AG20443 (cell line): ENCODE results near the gene NTM.

Experiments
- DNase-seq: peaks from one replicate; pipeline ENCODE4 v3.0.0; 2012; ENCODE audit warnings: low spot score, mixed read lengths

NTM gene

DNA sequence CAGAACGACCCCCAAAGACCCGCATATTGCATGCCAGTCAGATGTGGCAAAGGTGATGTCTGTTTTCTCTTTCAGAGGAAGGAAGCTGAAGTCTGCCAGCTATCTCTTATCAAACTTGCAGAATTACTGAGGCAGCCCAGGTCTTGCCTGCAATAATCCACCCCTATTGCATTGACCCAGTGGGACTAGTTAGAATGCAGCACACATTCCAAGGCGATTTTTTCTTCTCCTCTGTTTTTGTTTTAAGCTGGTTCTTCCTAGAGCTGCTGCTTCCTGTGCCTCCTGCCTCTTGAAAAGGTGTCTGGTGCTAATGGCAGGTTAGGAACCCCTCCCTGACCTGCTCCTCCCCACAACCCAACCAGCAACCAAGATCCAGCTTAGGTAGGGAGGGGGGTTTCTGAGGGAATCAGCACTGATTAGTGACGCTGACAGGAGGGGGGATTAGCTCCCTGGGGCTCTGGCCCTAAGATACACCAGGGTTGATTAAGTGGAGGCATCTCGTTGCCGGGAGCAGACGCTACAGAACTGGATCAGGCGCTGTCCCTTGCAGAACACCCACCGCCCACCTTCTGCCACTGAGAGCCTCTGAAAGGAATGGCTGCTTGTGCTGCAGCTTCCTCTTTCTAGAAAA is 2.8 kb downstream of the NTM start:
- no peak for DNase-seq

DNA sequence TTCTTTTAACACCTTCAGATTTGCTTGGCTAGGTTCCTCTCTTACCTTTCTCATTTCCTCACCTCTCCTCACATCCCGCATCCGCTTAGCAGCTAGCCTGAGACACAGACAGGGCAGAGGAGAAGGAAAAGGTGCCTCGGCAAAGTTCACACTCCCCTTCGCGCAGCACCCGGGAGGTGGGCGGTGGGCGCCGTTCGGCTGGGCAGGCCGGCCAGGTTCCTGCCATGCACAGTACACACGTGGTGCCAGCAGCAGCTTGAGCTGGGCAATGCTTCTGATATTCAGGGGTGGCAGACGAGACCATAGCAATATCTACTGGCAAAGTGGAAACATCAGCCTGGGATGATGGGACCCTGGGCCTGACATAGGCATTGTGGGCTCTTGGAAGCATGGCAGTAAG is 3.3 kb downstream of the NTM start:
- no peak for DNase-seq

DNA sequence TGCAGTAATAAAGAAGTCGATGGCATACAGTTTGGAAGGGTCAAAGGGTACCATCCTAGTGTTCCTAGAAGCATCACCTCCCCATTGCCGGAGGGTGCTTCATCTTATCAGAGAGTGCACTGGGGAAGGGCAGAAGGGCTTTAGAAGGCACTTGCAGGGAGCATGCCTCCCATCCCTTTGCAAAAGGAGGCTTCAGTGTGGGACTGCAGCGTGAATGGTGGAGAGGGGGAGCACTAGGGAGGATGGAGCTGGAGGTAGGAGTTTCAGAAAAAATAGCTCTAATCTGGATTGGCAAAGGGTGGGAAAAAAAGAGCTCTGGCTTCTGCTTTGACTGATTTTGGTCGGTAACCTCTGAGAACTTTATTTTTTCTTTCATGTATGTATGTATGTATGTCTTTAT is 5.0 kb downstream of the NTM start:
- no peak for DNase-seq

DNA sequence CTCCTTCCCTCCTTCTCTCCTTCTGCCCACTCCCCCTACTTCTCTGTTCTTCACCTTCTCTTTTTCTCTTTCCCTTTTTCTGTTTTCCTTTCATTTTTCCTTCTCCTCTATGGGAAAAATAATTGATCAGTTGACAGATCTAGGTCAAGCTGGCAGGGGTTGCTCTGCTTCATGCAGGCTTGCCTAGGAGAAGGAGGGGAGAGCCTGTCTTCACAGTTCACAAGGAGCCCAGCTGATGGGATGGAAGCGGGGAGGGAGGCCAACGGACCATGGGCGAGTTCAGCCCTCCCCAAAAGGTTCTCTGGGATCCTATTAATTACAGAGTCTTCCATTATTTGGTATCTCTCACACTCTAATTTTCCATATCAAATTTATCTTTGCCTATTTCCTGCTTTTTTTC is 5.5 kb downstream of the NTM start:
- DNase-seq = no peak

DNA sequence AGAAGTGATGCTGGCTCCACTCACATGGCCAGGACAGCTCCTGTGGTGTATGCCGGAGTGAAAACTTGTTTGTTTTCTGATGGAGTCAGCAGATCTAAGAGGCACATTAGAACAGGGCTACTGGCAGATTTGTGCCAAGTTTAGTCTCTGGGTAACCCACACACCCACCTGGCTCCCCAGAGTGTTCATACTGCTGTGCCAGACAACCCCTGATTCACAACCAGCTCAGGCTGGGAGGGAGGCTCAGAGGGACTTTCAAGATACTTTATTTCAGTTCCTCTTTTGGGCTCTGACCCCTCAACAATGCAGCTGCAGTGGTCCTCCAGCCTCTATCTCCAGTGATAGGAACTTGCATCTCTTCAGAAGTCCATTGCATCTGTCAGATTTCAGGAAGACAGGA is 8.5 kb downstream of the NTM start:
- no peak for DNase-seq

DNA sequence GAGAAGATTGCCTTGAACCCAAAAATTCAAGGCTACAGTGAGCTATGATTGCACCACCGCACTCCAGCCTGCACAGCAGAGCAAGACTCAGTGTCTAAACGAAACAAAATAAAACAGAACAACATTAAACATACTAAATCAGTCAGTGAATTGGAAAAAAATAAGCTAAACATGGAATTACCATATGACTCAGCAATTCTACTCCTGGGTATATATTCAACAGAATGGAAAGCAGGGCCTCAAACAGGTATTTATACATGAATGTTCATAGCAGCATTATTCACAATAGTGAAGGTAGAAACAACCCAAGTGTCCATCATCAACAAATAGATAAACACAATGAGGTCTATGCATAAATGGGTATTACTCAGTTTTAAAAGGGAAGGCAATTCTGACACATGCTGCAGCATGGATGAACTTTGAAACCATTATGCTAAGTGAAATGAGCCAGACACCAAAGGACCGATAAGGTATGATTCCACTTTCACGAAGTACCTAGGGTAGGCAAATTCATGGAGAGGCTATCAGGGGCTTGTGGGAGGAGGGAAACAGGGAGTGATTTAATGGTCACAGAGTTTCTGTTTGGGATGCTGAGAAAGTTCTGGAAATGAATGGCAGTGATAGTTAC is 15.5 kb downstream of the NTM start:
- no peak for DNase-seq

DNA sequence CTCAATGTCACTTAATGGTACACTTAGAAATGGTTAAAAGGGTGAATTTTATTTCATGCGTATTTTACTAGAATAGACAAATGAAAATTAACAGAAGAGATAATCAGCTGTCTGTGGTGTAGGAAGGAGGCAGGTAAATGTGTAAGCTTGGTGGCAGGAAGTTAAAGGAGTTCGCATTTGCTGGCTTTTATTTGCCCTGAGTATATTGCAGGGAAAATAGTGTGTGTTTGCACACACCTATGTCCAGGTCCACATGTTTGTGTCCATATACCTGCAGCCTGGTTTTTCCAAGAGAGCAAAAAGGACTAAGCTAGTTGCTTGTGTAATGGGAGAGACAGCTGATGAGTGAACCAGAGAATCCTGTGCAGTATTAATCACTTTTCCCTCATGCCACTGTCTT is 16.0 kb downstream of the NTM start:
- no peak for DNase-seq

DNA sequence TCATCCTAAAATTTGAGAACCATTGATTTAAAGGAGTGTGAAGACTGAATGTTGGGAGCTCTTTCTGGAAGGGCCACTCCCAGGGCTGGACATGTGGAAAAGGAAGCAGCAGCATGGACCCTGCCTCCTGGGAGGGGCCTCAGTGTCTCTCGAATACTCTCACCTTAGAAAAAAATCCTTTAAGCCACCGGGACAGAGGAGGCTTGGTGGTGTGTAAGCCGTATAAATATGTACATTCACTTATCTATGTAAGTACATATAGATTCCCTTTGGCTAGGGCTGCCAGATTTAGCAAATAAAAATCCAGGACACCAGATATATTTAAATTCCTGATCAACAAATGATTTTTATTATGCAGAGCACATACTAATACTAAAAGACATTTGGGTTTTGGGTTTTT is 17.6 kb downstream of the NTM start:
- DNase-seq = no peak

DNA sequence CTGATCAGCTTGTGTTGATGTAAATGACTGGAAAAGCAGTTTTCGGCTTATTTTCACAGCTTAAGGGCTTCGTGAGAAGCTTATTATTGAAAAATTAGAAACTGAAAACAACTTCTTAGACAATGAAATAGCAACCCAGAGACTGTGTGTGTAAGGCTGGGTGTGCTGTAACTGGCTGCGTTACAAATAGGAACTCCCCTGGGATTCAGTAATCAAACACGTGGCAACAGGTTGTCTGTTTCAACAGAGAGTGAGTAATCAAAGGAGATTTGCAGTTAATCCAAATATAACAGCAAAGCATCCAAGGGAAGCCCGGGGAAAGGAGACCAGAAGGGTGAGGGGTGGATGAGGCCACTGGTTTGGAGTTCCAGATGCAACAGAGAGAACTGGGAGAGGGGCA is 19.2 kb downstream of the NTM start:
- no peak for DNase-seq

DNA sequence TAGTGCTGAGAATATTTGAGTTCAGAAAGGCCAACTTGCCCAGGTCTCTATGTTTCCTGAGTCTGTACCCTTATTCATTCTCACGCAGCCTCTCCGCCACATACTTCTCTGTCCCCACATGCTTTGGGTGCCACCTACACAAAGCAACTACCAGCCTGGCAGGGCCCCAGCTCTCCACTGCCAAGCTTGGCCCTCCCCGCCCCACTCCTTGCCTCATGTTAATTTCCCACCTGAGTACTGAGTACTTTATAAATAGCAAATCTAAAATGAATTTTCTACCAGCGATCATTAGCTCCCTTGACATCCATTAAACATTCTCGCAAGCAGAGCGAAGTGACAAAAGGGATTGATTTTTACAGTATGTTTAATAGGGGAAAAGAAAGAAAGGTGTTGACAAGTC is 20.8 kb downstream of the NTM start:
- no peak for DNase-seq

DNA sequence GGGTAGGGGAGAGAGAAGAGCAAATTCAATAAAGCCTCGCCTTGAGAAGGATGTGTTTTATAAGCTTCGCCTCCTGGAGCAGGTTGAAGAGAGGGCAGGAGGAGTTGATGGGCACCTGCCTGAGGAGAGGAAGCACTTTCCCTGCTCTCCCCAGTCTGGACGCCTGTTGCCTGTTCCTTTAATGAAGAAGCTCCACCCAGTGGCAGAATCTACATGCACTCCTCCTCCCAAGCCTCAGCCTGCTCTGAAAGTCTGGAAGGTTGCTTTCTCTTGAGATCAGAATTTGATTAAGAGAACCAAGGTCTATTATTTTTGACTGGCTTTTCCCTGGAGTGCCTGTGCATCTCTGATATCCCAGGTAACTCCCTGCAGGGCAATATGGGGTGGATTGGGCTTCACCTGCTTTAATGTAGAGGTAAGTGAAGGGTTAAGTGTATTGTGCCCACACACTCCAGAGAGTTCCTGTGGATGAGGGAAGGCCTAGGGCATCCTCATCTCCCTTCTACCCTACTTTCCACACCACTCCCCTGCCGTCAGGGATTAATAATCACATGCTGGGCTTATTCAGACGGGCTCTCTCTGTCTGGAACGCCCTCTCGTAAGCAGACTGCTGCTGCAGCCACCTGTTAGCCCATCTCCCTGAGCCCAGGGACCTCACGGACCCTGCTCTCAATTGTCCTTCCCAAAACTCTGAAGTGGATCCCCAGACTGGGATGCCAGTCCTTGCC is 22.3 kb downstream of the NTM start:
- no peak for DNase-seq

DNA sequence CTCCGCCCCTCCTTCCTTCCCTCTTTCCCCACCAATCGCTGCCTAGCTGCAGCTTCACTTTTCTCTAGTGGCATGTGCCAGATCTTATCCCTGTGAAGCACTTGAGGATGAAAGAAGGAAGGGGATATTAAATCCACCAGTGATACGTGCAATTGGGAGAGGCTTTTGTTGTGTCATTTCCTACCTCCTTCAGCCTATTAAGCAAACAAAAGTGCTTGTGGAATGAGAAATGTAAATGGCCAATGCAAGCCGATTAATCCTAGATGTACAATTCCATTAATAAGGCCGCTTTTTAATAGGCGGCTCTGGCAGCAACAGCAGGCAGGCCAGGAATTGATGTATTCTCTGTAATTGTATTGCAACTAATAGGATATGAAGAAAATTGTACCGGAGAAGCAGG is 23.3 kb downstream of the NTM start:
- DNase-seq = no peak

DNA sequence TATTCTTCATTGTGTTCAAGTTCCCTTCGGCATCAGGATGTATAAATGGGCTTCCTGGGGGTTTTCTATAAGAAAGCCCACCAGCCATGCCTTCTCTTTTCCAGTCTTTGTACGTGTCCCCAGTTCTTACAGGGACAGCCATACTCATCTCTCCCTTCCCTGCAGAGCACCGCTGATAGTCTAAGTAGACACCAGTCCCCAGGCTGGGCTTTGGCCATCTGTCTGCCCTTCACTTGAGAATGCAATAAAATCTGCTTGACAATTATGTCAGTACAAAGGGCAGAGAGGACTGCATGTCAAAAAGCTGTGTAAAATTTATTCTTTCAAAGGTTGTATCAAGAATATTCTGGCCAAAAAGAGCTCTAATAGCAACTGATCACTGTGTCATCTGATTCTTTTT is 27.3 kb downstream of the NTM start:
- no peak for DNase-seq

DNA sequence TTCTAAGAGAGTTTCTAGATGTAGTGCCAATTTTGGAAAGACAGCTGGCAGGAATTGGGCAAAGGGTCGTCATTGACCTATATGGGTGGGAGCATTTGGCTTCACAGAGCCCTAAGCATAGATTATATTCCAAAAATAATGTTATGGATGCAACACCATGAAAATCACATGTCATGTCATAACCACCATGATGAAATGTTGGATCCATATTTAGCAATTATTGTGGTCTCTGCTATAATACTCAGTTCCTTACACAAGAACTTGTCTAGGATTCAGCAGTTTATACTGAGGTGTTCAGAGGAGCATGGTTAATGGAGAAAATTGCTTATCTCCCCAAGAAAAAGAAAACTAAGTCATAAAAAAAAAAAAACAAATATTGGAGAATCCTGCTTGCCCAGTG is 31.6 kb downstream of the NTM start:
- DNase-seq = no peak

DNA sequence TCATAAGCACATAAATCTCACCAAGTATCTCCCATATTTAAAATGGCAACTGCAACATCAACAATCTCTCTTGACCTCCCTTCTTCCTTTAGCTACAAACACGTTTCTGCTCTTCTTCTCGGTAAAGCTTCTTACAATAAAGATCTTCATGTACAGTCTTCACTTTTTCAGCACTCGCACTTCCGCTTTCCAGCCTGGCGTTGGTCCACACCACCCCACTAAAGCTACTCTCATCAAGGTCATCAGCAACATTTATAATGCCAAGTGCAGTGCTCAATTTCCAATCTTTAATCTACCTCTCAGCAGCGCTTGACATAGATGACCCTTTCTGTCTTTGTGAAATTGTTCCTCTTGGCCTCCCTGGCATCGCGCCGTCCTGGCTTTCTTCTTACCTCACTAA is 33.6 kb downstream of the NTM start:
- no peak for DNase-seq

DNA sequence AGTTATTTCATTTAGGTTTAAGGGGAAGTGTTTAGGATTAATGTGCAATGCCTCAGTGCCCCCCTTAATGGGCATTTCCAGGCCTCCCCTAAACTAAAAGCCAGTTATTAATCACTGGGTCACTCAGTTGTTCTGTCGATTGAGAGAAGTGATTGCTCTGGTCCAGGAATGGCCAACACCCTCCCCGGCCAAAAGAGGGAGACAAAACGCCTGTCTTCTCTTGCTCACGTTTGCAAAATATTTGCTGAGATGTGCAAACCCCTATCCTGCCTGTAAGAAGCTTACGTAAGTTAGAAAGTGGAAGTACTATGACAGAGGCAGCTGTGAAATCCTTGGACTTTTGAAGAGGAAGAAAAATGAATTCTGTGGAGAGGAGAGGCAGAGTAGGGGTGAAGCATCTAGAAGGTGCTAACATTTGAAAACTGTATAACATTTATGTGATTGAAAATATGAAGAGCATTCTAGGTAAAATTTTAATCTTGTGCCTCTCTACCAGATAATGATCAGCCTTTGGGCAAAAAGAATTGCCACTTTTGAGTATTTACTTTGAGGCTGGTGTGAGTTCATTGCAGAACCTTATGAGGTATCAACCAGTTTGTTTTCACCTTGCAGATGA is 37.7 kb downstream of the NTM start:
- DNase-seq = peak; percentile 67

DNA sequence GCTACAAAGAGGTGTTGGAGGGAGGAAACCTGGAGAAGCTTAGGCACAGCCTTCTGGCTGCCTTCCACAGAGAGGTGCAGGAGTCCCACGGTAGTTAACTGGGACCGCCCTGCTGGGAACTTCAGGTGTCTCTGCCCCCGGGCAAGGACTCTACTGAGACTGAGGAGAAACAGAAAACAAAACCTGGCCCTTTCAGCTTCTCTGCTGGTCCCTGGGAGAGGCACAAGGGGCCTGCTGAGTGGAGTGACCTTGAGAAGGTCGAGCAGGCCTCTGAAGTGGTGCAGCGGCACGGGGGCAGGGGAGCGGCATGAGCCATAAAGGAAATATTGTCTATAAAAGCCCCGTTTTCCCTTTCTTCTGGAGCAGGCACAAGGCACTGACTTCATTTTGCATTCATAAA is 38.9 kb downstream of the NTM start:
- DNase-seq = no peak

DNA sequence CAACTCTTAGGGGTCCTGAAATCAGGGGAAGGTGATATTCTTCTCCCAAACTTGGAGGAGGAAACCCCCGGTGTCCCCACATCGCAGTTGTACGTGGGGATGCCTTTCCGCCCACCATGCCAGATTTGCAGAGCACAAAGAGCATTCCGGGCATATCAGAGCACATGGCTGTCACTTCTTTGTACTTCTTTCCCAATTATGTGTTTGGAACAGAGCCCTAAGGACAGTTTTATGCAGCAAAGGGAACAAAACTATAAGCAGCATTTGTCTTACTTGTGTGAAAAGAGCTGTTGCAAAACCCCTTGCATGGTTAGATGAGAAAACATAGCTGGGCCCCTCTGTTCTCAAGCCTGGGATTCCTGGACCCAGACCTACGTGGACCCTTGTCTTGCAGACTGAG is 41.2 kb downstream of the NTM start:
- no peak for DNase-seq

DNA sequence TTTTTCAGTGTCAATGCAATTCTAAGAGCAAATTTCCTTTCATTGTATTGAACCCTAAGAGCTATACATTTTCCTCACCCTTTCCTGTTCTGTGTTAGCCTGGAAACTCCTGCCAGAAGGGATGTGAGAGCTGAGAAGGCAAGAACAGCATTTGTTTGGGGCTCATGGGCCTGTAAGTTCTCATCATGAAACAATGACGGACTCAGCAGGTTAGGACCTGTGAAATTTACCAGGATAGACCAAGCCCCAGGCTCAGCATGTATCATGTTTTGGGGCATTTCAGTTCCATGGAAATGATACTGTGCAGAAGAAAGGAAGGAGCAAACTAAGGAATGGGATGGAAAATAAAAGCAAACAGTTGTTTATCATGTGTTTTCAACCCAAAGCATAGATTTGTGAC is 41.6 kb downstream of the NTM start:
- no peak for DNase-seq

DNA sequence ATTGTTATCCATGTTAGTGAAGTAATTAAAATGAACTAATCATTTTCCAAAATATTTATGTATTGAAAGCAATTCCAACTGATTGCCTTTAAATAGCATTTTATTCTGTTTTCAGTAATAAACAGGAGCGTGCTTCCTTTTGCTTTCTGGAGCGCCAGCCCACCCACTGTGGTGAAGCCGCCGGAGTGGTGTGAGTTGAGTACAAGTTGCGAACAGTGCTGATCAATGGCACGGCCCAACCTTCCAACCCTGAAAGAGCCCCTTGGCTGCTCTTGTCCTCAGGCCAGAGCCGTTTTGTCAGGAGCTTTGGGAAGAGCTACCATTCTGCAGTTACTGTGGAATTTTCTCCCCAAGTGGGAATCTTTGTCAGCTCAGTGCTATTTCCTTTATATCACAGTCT is 42.8 kb downstream of the NTM start:
- DNase-seq = no peak

DNA sequence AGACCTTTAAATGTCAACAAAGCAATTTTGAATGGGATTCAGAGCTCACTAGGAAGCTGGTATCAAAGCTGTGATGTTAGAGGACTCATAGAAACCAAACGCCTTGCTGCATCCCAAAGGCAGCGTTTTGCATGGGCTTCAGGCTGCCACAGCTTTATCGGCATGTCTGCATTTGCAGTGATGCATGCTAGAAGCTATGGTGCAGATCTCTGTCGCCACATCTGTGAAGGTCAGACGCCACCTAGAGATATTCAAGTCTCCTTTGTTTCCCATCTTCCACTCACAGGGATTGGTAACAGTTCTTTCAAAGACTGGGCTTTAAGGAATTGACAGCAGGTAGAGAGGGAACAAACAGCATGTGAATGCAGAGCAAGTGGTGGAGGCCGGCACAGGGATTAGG is 47.8 kb downstream of the NTM start:
- no peak for DNase-seq

DNA sequence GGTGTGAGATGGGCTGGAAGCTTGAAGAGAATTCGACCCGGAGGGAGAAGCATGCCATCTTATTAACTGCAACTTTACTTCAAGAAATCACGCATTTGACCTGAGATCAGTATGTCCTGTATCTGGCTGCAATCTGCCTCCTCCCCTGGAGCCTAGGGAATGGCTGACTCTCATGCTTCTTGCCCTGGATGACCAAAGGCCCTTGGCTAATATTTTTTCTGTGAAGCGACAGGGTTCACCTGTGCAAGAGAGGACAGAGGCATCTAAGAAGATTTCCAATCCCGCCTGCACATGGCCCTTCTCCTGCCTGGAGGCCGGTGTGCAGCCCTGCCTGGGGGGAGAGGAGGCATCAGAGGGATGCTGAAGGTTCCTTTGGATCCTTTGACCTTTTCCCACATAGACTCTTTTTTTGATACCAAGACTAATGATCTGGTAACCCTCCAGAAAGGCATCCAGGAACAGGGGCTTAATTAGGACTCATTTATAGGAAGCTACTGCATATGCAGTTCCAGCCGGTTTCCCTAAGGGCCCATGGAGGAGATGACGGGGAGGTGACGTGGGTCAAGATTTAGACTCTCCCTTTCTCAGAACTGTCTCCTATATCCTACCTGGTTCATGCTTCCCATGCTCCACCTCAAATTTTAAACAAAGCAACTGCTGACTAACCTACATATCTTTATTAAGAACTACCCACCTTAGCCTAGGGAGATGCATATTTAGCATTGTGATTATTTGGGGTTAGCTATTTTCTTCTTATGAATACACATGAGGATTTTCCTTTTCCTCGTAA is 50.8 kb downstream of the NTM start:
- DNase-seq = no peak

DNA sequence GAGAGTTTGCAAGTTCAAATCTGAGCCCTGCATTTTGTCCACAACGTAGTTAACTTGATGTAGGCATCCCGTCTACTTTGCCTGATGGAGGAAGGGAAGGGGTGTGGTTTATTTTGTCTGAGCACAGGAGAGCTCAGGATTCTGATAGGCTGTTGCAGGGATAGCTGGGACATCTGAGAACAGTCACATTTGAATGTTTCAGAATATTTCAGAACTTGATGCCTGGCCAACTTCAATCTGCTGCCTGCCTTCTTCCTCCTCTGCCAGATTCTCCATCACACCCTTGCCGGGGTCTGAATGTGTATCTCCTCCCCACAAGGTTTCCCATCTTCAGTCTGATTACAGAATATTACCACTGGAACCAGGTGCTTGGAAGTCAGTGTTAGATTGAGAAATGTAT is 51.6 kb downstream of the NTM start:
- no peak for DNase-seq
